ENCODE results near the gene FRMD4A.

DNA sequence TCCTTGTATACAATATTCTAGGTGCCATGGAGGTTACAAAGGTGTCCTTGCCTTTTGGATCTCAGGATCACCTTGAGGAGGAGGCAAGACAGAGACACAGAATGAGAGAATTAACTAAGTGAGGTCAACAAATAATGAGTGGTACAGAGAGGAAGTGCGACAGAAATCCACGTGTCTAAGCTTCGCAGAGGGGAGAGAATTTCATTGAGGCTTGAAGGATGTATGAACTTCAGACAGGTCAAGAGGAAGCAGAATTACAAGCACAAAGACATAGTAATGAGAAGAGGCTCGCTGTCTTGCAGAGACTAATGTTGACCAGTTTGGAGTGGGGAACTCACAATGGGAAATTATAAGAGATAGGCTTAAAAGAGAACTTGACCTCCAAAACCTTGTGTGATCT is 308.7 kb downstream of the FRMD4A start:
- TF ChIP-seq, protein P1, sequence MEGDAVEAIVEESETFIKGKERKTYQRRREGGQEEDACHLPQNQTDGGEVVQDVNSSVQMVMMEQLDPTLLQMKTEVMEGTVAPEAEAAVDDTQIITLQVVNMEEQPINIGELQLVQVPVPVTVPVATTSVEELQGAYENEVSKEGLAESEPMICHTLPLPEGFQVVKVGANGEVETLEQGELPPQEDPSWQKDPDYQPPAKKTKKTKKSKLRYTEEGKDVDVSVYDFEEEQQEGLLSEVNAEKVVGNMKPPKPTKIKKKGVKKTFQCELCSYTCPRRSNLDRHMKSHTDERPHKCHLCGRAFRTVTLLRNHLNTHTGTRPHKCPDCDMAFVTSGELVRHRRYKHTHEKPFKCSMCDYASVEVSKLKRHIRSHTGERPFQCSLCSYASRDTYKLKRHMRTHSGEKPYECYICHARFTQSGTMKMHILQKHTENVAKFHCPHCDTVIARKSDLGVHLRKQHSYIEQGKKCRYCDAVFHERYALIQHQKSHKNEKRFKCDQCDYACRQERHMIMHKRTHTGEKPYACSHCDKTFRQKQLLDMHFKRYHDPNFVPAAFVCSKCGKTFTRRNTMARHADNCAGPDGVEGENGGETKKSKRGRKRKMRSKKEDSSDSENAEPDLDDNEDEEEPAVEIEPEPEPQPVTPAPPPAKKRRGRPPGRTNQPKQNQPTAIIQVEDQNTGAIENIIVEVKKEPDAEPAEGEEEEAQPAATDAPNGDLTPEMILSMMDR (IDR thresholded peaks at IDR 0.05; ENCODE audit: low read depth, low read length), result no peak
- no peak for TF ChIP-seq POLR2A (IDR thresholded peaks at IDR 0.05; ENCODE audit: extremely low read depth, insufficient read length)
- TF ChIP-seq, protein P2, sequence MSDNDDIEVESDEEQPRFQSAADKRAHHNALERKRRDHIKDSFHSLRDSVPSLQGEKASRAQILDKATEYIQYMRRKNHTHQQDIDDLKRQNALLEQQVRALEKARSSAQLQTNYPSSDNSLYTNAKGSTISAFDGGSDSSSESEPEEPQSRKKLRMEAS (IDR thresholded peaks at IDR 0.05; ENCODE audit: low read depth, low read length), result no peak

All from NB4 (cell line).